ENCODE data around the gene MAP4K5. TPM values are rescaled to one million over a fixed set of nuclear protein-coding genes. Genes with fewer than 3 reads are reported as not detected.
A peak's percentile ranks its signal among the peaks of the same experiment; 100 is the strongest.

Gene MAP4K5
- total RNA-seq, 1 experiment from 2014 or later = 42.7 TPM

GRCh38 chr14:50533241-50533705 is 904 bp upstream of the MAP4K5 start:
- no peak overlapping the region for H4K91ac ChIP-seq (ENCODE audit: insufficient read length, low read depth, low read length)
- H3K23ac ChIP-seq (ENCODE audit: insufficient read length, low read depth, low read length) = no peak overlapping the region
- no peaks in the 10 kb centered on the region; the same call in 1 of the 2 replicates for H3K27me3 Mint-ChIP-seq (ENCODE audit: low read depth)
- H3K4me2 ChIP-seq (ENCODE audit: insufficient read depth, insufficient read length, low read length) = peak overlapping the region; percentile 51
- H3K4me3 Mint-ChIP-seq = peak overlapping the region; percentile 93
- H2AFZ ChIP-seq (ENCODE audit: low read length) = no peak overlapping the region
- peaks cover 4% of the 10 kb centered on the region for H3K79me1 ChIP-seq (ENCODE audit: insufficient read depth, low read depth, low read length, poor library complexity, severe bottlenecking)
- H3K56ac ChIP-seq (ENCODE audit: insufficient read length, low read depth, low read length) = no peak overlapping the region
- H3K9me3 ChIP-seq (ENCODE audit: control insufficient read depth, low read depth, low read length) = no peaks in the 10 kb centered on the region
- WGBS (ENCODE audit: extremely low coverage, insufficient read length, low lambda C conversion rate) = no CpG with 5 or more reads among the region's 5 CpGs
- no peak overlapping the region for H3K18ac ChIP-seq (ENCODE audit: insufficient read length, low read depth, low read length)
- H4K8ac ChIP-seq (replicated peaks; ENCODE audit: insufficient read length, low read depth, low read length) = no peak overlapping the region
- H3K27me3 ChIP-seq (ENCODE audit: insufficient read depth, low read length) = no peaks in the 10 kb centered on the region
- no peak for DNase-seq
- no peak overlapping the region for H3K14ac ChIP-seq (ENCODE audit: insufficient read depth, low read length)
- no peak overlapping the region for H2AK5ac ChIP-seq (ENCODE audit: insufficient read length, low read length)
- peaks cover 4% of the 10 kb centered on the region; the same call in 1 of the 2 replicates for H3K4me1 ChIP-seq (ENCODE audit: insufficient read depth, low read length)
- no peak overlapping the region for H2BK20ac ChIP-seq (ENCODE audit: low read depth, low read length, poor library complexity, severe bottlenecking)
- H3K36me3 Mint-ChIP-seq (ENCODE audit: insufficient read depth in 1 of 3, low read depth in 3 of 3) = peaks cover 13 to 22% (median 21%) of the 10 kb centered on the region in 3 experiments
- H3K9me3 Mint-ChIP-seq = peaks cover 16 to 20% of the 10 kb centered on the region in 2 experiments
- no peak overlapping the region for H4K5ac ChIP-seq (ENCODE audit: insufficient read length, low read depth, low read length)
- H3K23me2 ChIP-seq (ENCODE audit: insufficient read length, low read depth, low read length, poor library complexity, severe bottlenecking) = peaks cover 16% of the 10 kb centered on the region
- no peak overlapping the region for H2BK120ac ChIP-seq (ENCODE audit: low read depth, low read length, poor library complexity, severe bottlenecking)
- H4K20me1 ChIP-seq (ENCODE audit: control insufficient read depth, insufficient read depth, insufficient read length) = no peaks in the 10 kb centered on the region
- no peak overlapping the region for H2BK5ac ChIP-seq (ENCODE audit: insufficient read length, low read length)
- no peak overlapping the region for H2BK12ac ChIP-seq (ENCODE audit: insufficient read length, low read depth, low read length)
- no peak overlapping the region for H3K4ac ChIP-seq (ENCODE audit: low read depth, low read length)
- peaks cover 28 to 32% of the 10 kb centered on the region in 2 experiments for H3K4me1 Mint-ChIP-seq
- no peak overlapping the region for H3K27ac ChIP-seq (ENCODE audit: insufficient read length, low read depth, low read length)
- no peak overlapping the region for H3T11ph ChIP-seq (ENCODE audit: low read length)
- TF ChIP-seq CTCF (conservative IDR thresholded peaks at IDR 0.05) = no peak
- H3K79me2 ChIP-seq (ENCODE audit: insufficient read depth, low read length) = peaks cover 23% of the 10 kb centered on the region; the same call in 1 of the 2 replicates
- no peak overlapping the region for H3K27ac Mint-ChIP-seq
- no peak overlapping the region for H2BK15ac ChIP-seq (ENCODE audit: low read depth, low read length)
- peak overlapping the region; percentile 9 for H3K9ac ChIP-seq (ENCODE audit: extremely low read depth, insufficient read length, low read length)

Data from H9 (cell line).